ENCODE data around the gene DNAH8.

DNA sequence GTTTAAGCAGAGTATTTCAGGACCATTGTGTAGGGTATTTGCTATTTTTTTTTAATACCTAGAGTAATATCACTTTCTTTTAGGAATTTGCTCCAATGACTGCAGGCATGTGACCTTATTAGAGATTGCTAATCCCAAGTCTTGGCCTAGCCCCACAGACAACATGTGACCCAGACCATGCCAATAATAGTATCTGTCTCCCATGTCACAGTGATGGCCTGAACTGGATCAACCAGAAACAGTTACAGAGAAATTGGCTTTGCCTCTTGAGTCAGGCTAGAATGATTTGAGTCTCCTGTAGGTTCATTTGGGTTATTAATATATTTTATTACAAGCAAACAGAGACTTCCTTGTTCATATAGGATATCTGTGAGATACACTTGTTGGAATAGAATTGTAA lies 116.8 kb downstream of the DNAH8 start:
- TF ChIP-seq, protein P1, sequence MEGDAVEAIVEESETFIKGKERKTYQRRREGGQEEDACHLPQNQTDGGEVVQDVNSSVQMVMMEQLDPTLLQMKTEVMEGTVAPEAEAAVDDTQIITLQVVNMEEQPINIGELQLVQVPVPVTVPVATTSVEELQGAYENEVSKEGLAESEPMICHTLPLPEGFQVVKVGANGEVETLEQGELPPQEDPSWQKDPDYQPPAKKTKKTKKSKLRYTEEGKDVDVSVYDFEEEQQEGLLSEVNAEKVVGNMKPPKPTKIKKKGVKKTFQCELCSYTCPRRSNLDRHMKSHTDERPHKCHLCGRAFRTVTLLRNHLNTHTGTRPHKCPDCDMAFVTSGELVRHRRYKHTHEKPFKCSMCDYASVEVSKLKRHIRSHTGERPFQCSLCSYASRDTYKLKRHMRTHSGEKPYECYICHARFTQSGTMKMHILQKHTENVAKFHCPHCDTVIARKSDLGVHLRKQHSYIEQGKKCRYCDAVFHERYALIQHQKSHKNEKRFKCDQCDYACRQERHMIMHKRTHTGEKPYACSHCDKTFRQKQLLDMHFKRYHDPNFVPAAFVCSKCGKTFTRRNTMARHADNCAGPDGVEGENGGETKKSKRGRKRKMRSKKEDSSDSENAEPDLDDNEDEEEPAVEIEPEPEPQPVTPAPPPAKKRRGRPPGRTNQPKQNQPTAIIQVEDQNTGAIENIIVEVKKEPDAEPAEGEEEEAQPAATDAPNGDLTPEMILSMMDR (IDR thresholded peaks at IDR 0.05) = no peak
- TF ChIP-seq POLR2AphosphoS5 (IDR thresholded peaks at IDR 0.05) (no peak), POLR2A (IDR thresholded peaks at IDR 0.05) (no peak)
